NT2/D1 (cell line): Measurements from ENCODE around the gene SYT5.

Experiments used
- SUZ12 ChIP-seq: IDR thresholded peaks from 2 replicates; pipeline ENCODE4 v1.6.1; 2011; ENCODE audit not compliant: insufficient read length, insufficient read depth; ENCODE audit errors: extremely low read depth
- YY1 ChIP-seq: IDR thresholded peaks from 2 replicates; pipeline ENCODE4 v1.6.1; 2011; ENCODE audit not compliant: insufficient read length, insufficient read depth

DNA sequence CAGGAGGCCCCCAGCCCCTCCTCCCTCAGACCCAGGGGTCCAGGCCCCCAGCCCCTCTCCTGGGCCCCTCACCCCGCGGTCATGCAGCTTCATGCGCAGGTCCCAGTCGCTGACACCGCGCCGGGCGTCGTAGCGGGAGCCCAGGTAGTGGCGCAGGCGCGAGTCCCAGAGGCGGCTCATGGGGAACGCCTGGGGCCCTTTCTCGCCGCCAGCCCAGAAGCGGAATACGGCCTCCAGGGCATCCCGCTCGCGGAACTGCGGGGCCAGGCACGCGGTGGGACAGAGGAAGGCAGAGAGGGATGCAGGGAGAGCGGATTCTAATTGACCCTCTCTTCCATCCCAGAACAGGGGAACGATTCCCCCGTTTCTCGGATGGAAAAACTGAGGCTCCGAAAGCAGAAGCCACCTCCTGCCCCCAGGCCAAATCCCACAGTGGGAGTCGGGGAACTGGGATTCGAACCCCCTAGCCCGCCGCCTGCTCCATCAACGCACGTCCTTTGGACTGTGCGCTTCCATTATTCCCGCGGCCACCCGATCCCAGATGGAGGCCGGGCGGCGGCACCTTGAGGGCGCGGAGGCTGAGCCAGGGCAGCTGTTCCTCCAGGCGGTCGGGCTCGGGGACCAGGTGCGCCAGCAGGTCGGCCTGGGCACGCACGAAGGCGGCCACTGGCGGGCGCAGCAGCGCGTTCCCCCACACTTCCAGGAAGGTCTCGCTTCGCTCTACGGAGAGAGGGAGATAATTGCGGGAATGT, 18.3 kb downstream of the SYT5 start:
- TF ChIP-seq SUZ12 (no peak), YY1 (no peak)
